HepG2 (cell line): Measurements from ENCODE around the gene ANKRD27. TPM values are rescaled to one million over a fixed set of nuclear protein-coding genes. Genes with fewer than 3 reads are reported as not detected.
A peak's percentile ranks its signal among the peaks of the same experiment; 100 is the strongest.

ENCODE experiments used
- CBX5 ChIP-seq: sonication (generic); formaldehyde crosslinking; IDR thresholded peaks from 2 replicates; pipeline ENCODE4 v1.4.0; 2020; ENCODE audit warnings: missing genetic modification reagents, borderline replicate concordance
- GLI4 ChIP-seq: sonication (generic); formaldehyde crosslinking; IDR thresholded peaks from 2 replicates; pipeline ENCODE4 v1.5.1; 2020; ENCODE audit warnings: missing genetic modification reagents, mild to moderate bottlenecking, moderate library complexity, borderline replicate concordance
- MIER3 ChIP-seq: IDR thresholded peaks from 2 replicates; pipeline ENCODE4 v1.6.1; 2016; ENCODE audit warnings: missing compliant biosample characterization, borderline replicate concordance
- TARDBP ChIP-seq: sonication (generic); formaldehyde crosslinking; IDR thresholded peaks from 2 replicates; pipeline ENCODE4 v1.8.0; 2022; ENCODE audit warnings: mild to moderate bottlenecking, missing genetic modification reagents
- TBP ChIP-seq: sonication (generic); formaldehyde crosslinking; IDR thresholded peaks from 2 replicates; pipeline ENCODE4 v1.5.0; 2020; ENCODE audit warnings: missing genetic modification reagents
- ZBTB10 ChIP-seq: sonication (generic); formaldehyde crosslinking; IDR thresholded peaks from 2 replicates; pipeline ENCODE4 v1.4.0; 2020; ENCODE audit warnings: missing genetic modification reagents, borderline replicate concordance
- ZBTB39 ChIP-seq: sonication (generic); formaldehyde crosslinking; IDR thresholded peaks from 2 replicates; pipeline ENCODE4 v1.5.0; 2020; ENCODE audit warnings: missing genetic modification reagents
- ZEB1 ChIP-seq: IDR thresholded peaks from 2 replicates; pipeline ENCODE4 v1.6.1; 2012; ENCODE audit warnings: mild to moderate bottlenecking, low read depth, inconsistent platforms; ENCODE audit not compliant: insufficient replicate concordance
- ZNF407 ChIP-seq: sonication (generic); formaldehyde crosslinking; IDR thresholded peaks from one replicate; pipeline ENCODE4 v1.5.1; 2020; ENCODE audit warnings: mild to moderate bottlenecking, missing genetic modification reagents; ENCODE audit errors: not compliant biosample characterization
- ZNF451 ChIP-seq: sonication (generic); formaldehyde crosslinking; IDR thresholded peaks from 2 replicates; pipeline ENCODE4 v1.5.0; 2020; ENCODE audit warnings: mild to moderate bottlenecking, missing genetic modification reagents
- ZNF512B ChIP-seq: sonication (generic); formaldehyde crosslinking; IDR thresholded peaks from 2 replicates; pipeline ENCODE4 v1.5.1; 2020; ENCODE audit warnings: missing genetic modification reagents, mild to moderate bottlenecking, borderline replicate concordance
- ZNF629 ChIP-seq: sonication (generic); formaldehyde crosslinking; conservative IDR thresholded peaks from 2 replicates; pipeline ENCODE4 v1.5.0; 2020; ENCODE audit warnings: missing genetic modification reagents
- polyA plus RNA-seq, 8 experiments: library from polyadenylated mRNA; depleted of rRNA in 3 of 8; stranded (reverse) in 7 of 8; unstranded in 1 of 8; fragments of >200 nt; fragmentation: Illumina TruSeq in 4 of 8; extraction: Trizol in 4 of 8; gene quantifications; 2 replicates each; pipeline versions ENCODE4 v1.2.1 to v1.2.3, GENCODE V29; 2011 to 2016; ENCODE audit warnings: low read depth in 4 of 8, missing spikeins in 1 of 8, mixed read lengths in 1 of 8; ENCODE audit not compliant: insufficient read depth in 1 of 8
- total RNA-seq, 5 experiments: library from RNA; depleted of rRNA; stranded (reverse); fragments of >200 nt; fragmentation: Illumina TruSeq; extraction: Trizol; gene quantifications; 2 replicates each; pipeline ENCODE4 v1.2.3, GENCODE V29; 2016; ENCODE audit warnings: low read depth in 1 of 5

The ANKRD27 gene
- total and polyA plus RNA-seq, 2 of the 13 experiments (the other 11 are each of a cell fraction or from before 2014, with no cell fraction given), result 22.2 to 23.7 TPM

- TF ChIP-seq ZNF629 (no peak; the same call in 1 of the 2 replicates), ZEB1 (no peak), ZNF512B (CRISPR knock-in tag) (no peak; the same call in 1 of the 2 replicates), TBP (CRISPR knock-in tag) (no peak), ZNF451 (no peak), ZBTB10 (CRISPR knock-in tag) (0 out of 2 replicates have a peak, but pooled peaks have one; percentile 37), GLI4 (CRISPR knock-in tag) (no peak), ZNF407 (no peak), MIER3 (CRISPR knock-in tag) (0 out of 2 replicates have a peak, but pooled peaks have one; percentile 34), TARDBP (peak; percentile 68; the same call in 1 of the 2 replicates), CBX5 (no peak; the same call in 1 of the 2 replicates), ZBTB39 (CRISPR knock-in tag) (no peak)
Measured at GRCh38 chr19:32691291-32691951, 16.4 kb upstream of the ANKRD27 start, which contains the start of gene NUDT19 (continued).
